HK-2 (cell line): ENCODE results near the gene PANK4.
"Not testable (repeated sequence)": the region's sequence is repeated elsewhere in the genome, so short reads cannot be mapped to it uniquely, and the experiment has no call there.

Source experiments
- DNase-seq: peaks from one replicate; pipeline ENCODE4 v3.0.0-alpha.2; 2018; ENCODE audit not compliant: unreplicated experiment

Gene PANK4

GRCh38 chr1:2525920-2526823, at the start of gene PANK4:
TSS of gene PANK4 (minus strand) at chr1:2526596. CDS start at chr1:2526587, 9 bp downstream.
- peak; percentile 87 for DNase-seq

GRCh38 chr1:2574350-2574749, 48.0 kb upstream of the PANK4 start:
- no peak for DNase-seq

- no peak for DNase-seq
These were observed 47.0 kb upstream of the PANK4 start for GRCh38 chr1:2573250-2573920.

GRCh38 chr1:2571348-2571747, 45.0 kb upstream of the PANK4 start:
- no peak for DNase-seq

GRCh38 chr1:2570332-2570731, 43.9 kb upstream of the PANK4 start:
- no peak for DNase-seq

GRCh38 chr1:2569703-2570102, 43.3 kb upstream of the PANK4 start:
- DNase-seq, result not testable (repeated sequence)

GRCh38 chr1:2569060-2569459, 42.7 kb upstream of the PANK4 start:
- DNase-seq, result no peak

GRCh38 chr1:2568187-2568816, 41.9 kb upstream of the PANK4 start:
- DNase-seq, result not testable (repeated sequence)

- no peak for DNase-seq
These were observed 40.8 kb upstream of the PANK4 start for GRCh38 chr1:2567083-2567679.

- peak; percentile 57 for DNase-seq
These were observed 40.0 kb upstream of the PANK4 start for GRCh38 chr1:2566101-2567045.

- no peak for DNase-seq
These were observed 38.5 kb upstream of the PANK4 start for GRCh38 chr1:2564815-2565374.

GRCh38 chr1:2564006-2564814, 37.8 kb upstream of the PANK4 start:
- no peak for DNase-seq

GRCh38 chr1:2563205-2563604, 36.8 kb upstream of the PANK4 start:
- no peak for DNase-seq

- no peak for DNase-seq
These were observed 35.8 kb upstream of the PANK4 start for GRCh38 chr1:2561898-2562895.

- no peak for DNase-seq
These were observed 35.0 kb upstream of the PANK4 start for GRCh38 chr1:2561446-2561845.

- no peak for DNase-seq
These were observed 34.1 kb upstream of the PANK4 start for GRCh38 chr1:2560299-2561073.

- DNase-seq, result no peak
These were observed 33.3 kb upstream of the PANK4 start for GRCh38 chr1:2559509-2560298.
